MCF 10A (cell line): ENCODE results near the gene STX12. TPM values are rescaled to one million over a fixed set of nuclear protein-coding genes. Genes with fewer than 3 reads are reported as not detected.

Experiments
- BruUV-seq: library from RNA; stranded (reverse); fragments of 400-500 nt; replicated peaks from 2 replicates; lab custom pipeline; 2021; lab: Mats Ljungman, UMichigan
- CTCF ChIA-PET: fragments of 300-600 bp; sonication (Branson Sonifier 250); formaldehyde crosslinking; extraction: SDS; loops from one replicate; lab custom pipeline; 2021; ENCODE audit warnings: antibody characterized with exemption, inconsistent platforms; lab: Yijun Ruan, JAX
- POLR2A ChIA-PET: fragments of 300-600, 350-650 bp; sonication (Branson Sonifier 250); formaldehyde crosslinking; extraction: SDS; loops from one replicate; lab custom pipeline; 2020; ENCODE audit warnings: antibody characterized with exemption, inconsistent platforms; lab: Yijun Ruan, JAX
- DNase-seq: peaks from one replicate; pipeline ENCODE4 v3.0.0-alpha.2; 2018; ENCODE audit not compliant: unreplicated experiment
- H3K27ac Mint-ChIP-seq: one replicate; pipeline ENCODE4 v1.8.0; 2022; ENCODE audit warnings: mild to moderate bottlenecking, low read depth, mixed read lengths; ENCODE audit not compliant: unreplicated experiment
- H3K27me3 Mint-ChIP-seq: one replicate; pipeline ENCODE4 v1.8.0; 2022; ENCODE audit warnings: mixed read lengths; ENCODE audit not compliant: insufficient read depth, unreplicated experiment
- H3K36me3 Mint-ChIP-seq: one replicate; pipeline ENCODE4 v1.8.0; 2022; ENCODE audit warnings: mild to moderate bottlenecking, moderate library complexity, mixed read lengths; ENCODE audit not compliant: insufficient read depth, unreplicated experiment
- H3K4me1 Mint-ChIP-seq: one replicate; pipeline ENCODE4 v1.8.0; 2022; ENCODE audit warnings: mixed read lengths; ENCODE audit not compliant: insufficient read depth, unreplicated experiment
- H3K4me3 Mint-ChIP-seq: one replicate; pipeline ENCODE4 v1.8.0; 2022; ENCODE audit warnings: mild to moderate bottlenecking, moderate library complexity, mixed read lengths; ENCODE audit not compliant: unreplicated experiment
- H3K9me3 Mint-ChIP-seq: one replicate; pipeline ENCODE4 v1.8.0; 2022; ENCODE audit warnings: mixed read lengths; ENCODE audit not compliant: unreplicated experiment
- intact Hi-C: fragments of 100-400 bp; cut with micrococcal nuclease; formaldehyde crosslinking; loops from 2 replicates; pipeline ENCODE4 v1.14.1; 2022
- total RNA-seq: library from RNA; stranded (reverse); gene quantifications from 2 replicates; pipeline ENCODE4 v1.2.3, GENCODE V29; 2022
- TF ChIP-seq, protein P1 (sequence below): fragments of 200-600 bp; IDR thresholded peaks from one replicate; pipeline ENCODE4 v1.8.0; 2022; ENCODE audit warnings: antibody characterized with exemption, mild to moderate bottlenecking; ENCODE audit not compliant: unreplicated experiment

STX12 gene
- total RNA-seq, 1 experiment from 2014 or later = 34.6 TPM

DNA sequence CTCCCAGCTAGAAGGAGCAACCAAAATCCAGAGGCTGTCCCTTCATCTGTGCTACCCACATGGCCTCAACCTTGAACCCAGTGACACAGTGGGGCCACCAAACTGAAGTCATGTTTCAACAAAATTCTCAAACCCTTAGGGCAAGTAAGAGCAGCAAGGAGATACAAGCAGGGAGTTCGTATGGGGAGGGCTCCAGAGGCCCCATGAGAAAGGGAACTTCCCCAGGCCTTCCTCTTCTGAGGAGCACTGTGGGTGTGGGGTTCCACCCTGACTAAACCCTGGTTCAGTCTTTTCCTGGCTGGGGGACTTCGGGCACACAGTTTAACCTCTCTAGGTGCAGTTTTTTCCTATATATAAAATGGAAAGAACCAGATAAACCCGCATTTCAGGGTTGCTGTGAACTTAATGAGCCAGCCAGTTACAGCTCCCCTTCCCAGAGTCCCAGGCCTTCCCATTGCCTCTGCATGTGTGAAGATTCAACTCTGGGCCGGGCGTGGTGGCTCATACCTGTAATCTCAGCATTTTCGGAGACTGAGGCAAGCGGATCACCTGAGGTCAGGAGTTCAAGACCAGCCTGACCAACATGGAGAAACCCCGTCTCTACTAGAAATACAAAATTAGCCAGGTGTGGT is 91.4 kb downstream of the STX12 start:
- POLR2A ChIA-PET = interaction anchor here (0.6 to 1.6 kb wide), 3 partner anchors 11 to 224 kb away, joined by 3 to 11 read pairs (median 4); partner anchors contain the start of gene EYA3
- no peak overlapping the region for H3K4me3 Mint-ChIP-seq
- no TSS peak for BruUV-seq

DNA sequence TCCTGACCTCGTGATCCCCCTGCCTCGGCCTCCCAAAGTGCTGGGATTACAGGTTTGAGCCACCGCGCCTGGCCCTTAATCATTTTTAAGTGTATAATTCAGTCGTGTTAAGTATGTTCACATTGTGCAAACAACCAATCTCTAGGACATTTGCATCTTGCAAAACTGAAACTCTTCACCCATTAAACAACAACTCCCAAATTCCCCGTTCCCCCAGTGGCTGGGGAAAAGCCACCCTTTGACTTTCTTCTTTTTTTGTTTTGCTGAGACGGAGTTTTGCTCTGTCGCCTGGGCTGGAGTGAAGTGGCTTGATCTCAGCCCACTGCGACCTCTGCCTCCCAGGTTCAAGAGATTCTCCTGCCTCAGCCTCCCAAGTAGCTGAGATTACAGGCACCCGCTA is 92.8 kb downstream of the STX12 start:
- CTCF ChIA-PET = no interaction called here
- intact Hi-C loops = no loop called here
- no peak for DNase-seq
- Mint-ChIP-seq H3K9me3 (no peaks in the 10 kb centered on the region), H3K4me3 (no peak overlapping the region), H3K4me1 (peaks cover 8% of the 10 kb centered on the region), H3K36me3 (peaks cover 6% of the 10 kb centered on the region), H3K27ac (no peak overlapping the region), H3K27me3 (no peaks in the 10 kb centered on the region)
- POLR2A ChIA-PET = no interaction called here
- TF ChIP-seq, protein P1, sequence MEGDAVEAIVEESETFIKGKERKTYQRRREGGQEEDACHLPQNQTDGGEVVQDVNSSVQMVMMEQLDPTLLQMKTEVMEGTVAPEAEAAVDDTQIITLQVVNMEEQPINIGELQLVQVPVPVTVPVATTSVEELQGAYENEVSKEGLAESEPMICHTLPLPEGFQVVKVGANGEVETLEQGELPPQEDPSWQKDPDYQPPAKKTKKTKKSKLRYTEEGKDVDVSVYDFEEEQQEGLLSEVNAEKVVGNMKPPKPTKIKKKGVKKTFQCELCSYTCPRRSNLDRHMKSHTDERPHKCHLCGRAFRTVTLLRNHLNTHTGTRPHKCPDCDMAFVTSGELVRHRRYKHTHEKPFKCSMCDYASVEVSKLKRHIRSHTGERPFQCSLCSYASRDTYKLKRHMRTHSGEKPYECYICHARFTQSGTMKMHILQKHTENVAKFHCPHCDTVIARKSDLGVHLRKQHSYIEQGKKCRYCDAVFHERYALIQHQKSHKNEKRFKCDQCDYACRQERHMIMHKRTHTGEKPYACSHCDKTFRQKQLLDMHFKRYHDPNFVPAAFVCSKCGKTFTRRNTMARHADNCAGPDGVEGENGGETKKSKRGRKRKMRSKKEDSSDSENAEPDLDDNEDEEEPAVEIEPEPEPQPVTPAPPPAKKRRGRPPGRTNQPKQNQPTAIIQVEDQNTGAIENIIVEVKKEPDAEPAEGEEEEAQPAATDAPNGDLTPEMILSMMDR = no peak
- BruUV-seq = no TSS peak

More for the DNA sequence above, 91.4 kb downstream of the STX12 start:
- Mint-ChIP-seq H3K36me3 (peaks cover 6% of the 10 kb centered on the region), H3K27me3 (no peaks in the 10 kb centered on the region), H3K4me1 (peaks cover 8% of the 10 kb centered on the region), H3K27ac (peak overlapping the region; percentile 90), H3K9me3 (no peaks in the 10 kb centered on the region)
- no peak for DNase-seq
- intact Hi-C loops = no loop called here
- CTCF ChIA-PET = interaction anchor here (0.5 to 1.0 kb wide), 2 partner anchors 34 to 68 kb away, joined by 3 read pairs; partner anchors contain the start of gene PPP1R8
- TF ChIP-seq, protein P1 = no peak

DNA sequence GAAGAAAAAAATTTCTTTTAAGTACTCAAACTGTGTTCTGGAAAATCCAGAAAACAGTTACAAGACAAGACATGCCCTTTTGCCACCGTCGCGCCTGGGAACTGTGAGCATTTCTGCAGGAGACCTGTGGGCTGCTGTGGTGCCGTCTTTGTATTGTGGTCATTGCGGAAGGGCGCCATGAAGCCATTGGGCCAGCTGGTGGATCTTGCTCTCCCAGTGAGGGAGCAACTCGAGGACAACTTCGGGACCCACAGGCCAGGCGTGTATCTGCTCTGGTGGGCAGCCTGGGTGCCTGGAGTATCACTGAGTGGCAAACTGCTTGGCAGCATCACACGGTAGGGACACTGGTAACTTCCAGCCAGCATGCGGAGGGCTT is 95.5 kb downstream of the STX12 start:
- BruUV-seq = no TSS peak
- DNase-seq = no peak

DNA sequence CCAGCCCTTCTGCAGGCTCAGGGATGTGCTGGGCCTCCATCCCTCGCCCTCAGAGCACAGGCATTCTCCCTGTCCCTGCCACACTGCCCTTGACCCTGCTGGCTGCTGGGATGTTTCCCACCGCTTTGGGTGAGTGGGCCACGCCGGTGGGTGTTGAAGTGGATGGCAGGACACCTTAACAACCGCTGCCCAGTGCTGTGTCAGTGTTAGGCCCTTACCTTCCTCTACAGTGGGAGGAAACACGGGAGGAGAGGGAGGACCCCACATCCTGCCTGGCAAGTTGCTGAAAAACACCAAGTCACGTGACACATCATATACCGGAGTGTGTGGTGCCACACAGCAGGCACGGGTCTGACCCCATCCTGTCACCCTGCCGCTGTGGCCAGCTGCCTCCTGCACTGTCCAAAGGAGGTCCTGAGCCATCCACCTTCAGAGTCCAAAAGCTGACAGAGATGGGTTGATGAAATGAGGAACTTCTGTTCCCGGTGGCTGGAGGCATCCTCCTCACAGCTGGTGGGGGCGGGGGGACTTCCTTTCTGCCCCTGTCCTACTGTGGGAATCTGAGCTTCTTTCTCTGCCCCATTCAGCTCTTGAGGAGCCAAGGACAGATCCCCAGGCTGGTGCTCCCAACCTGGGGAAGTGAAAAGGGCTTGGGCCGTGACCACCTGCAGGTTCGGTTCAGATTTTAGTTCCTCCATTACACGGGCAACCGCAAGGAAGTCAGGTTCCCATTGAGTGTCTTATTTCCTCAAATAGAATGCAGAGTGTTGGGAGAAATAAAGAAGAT is 96.1 kb downstream of the STX12 start:
- BruUV-seq = no TSS peak
- Mint-ChIP-seq H3K36me3 (no peaks in the 10 kb centered on the region), H3K27ac (no peak overlapping the region), H3K27me3 (no peaks in the 10 kb centered on the region), H3K4me1 (no peaks in the 10 kb centered on the region), H3K4me3 (no peak overlapping the region), H3K9me3 (no peaks in the 10 kb centered on the region)
- ChIA-PET CTCF (interaction anchor here (0.6 kb wide), 1 partner anchor 137 kb away, joined by 4 read pairs; no protein-coding TSS in a partner anchor), POLR2A (no interaction called here)
- TF ChIP-seq, protein P1 = no peak
- intact Hi-C loops = no loop called here
- DNase-seq = no peak

More for the DNA sequence above, 95.5 kb downstream of the STX12 start:
- H3K9me3 Mint-ChIP-seq = no peaks in the 10 kb centered on the region
- H3K27me3 Mint-ChIP-seq = no peaks in the 10 kb centered on the region
- H3K4me3 Mint-ChIP-seq = no peak overlapping the region
- H3K4me1 Mint-ChIP-seq = no peaks in the 10 kb centered on the region
- ChIA-PET CTCF (no interaction called here), POLR2A (no interaction called here)
- no peaks in the 10 kb centered on the region for H3K36me3 Mint-ChIP-seq
- no peak overlapping the region for H3K27ac Mint-ChIP-seq
- intact Hi-C loops = no loop called here
- TF ChIP-seq, protein P1 = no peak
